ENCODE measurements around the gene EMCN. TPM values are rescaled to one million over a fixed set of nuclear protein-coding genes. Genes with fewer than 3 reads are reported as not detected.

The EMCN gene
- total RNA-seq, 1 experiment from 2014 or later: not detected

DNA sequence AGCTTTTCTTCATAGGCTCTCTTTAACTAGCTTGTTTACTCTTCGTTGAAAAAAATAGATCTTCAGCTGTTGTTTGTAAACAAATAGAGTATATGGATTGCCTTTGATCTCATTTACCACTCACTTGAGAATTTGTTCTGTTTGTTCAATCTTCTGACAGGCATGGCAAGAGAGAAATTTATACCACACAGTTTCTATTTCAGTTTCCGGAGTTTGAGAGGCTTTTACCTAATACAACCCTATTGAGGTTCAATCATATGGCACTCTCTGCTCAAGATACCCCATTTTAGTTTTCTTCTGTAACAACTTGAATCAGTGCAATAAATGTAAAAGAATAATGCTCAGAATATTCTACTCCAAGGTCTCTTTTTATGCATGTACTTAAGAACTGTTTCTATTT, 148.0 kb downstream of the EMCN start:
- peaks cover 4 to 9% of the 10 kb centered on the region in 2 experiments for H3K4me1 Mint-ChIP-seq
- H3K79me1 ChIP-seq (ENCODE audit: insufficient read depth, low read depth, low read length, poor library complexity, severe bottlenecking): no peaks in the 10 kb centered on the region
- no peaks in the 10 kb centered on the region for H3K27me3 ChIP-seq (ENCODE audit: insufficient read depth, low read length)
- DNase-seq: no peak
- H2BK5ac ChIP-seq (ENCODE audit: insufficient read length, low read length): no peak overlapping the region
- no peak overlapping the region for H2AK5ac ChIP-seq (ENCODE audit: insufficient read length, low read length)
- no peak overlapping the region for H3K18ac ChIP-seq (ENCODE audit: insufficient read length, low read depth, low read length)
- H3K4ac ChIP-seq (ENCODE audit: low read depth, low read length): no peak overlapping the region
- no peak overlapping the region for H2BK12ac ChIP-seq (ENCODE audit: insufficient read length, low read depth, low read length)
- no peak overlapping the region for H3K14ac ChIP-seq (ENCODE audit: insufficient read depth, low read length)
- no peak overlapping the region for H4K5ac ChIP-seq (ENCODE audit: insufficient read length, low read depth, low read length)
- no peaks in the 10 kb centered on the region for H3K36me3 Mint-ChIP-seq (ENCODE audit: insufficient read depth in 1 of 3, low read depth in 3 of 3)
- no peaks in the 10 kb centered on the region for H3K79me2 ChIP-seq (ENCODE audit: insufficient read depth, low read length)
- H4K91ac ChIP-seq (ENCODE audit: insufficient read length, low read depth, low read length): no peak overlapping the region
- no peak overlapping the region for H3K4me3 Mint-ChIP-seq
- no peak overlapping the region for H3K27ac Mint-ChIP-seq
- H3K23ac ChIP-seq (ENCODE audit: insufficient read length, low read depth, low read length): no peak overlapping the region
- no peaks in the 10 kb centered on the region for H3K9me3 ChIP-seq (ENCODE audit: control insufficient read depth, low read depth, low read length)
- no peak overlapping the region for H3K27ac ChIP-seq (ENCODE audit: insufficient read length, low read depth, low read length)
- no peak overlapping the region for H2AFZ ChIP-seq (ENCODE audit: low read length)
- H4K8ac ChIP-seq (replicated peaks; ENCODE audit: insufficient read length, low read depth, low read length): no peak overlapping the region
- H2BK20ac ChIP-seq (ENCODE audit: low read depth, low read length, poor library complexity, severe bottlenecking): no peak overlapping the region
- no peak overlapping the region for H2BK120ac ChIP-seq (ENCODE audit: low read depth, low read length, poor library complexity, severe bottlenecking)
- H3K27me3 Mint-ChIP-seq (ENCODE audit: low read depth): no peaks in the 10 kb centered on the region
- H3K4me1 ChIP-seq (ENCODE audit: insufficient read depth, low read length): no peaks in the 10 kb centered on the region
- WGBS (ENCODE audit: extremely low coverage, insufficient read length, low lambda C conversion rate): no CpG with 5 or more reads among the region's 2 CpGs
- no peak overlapping the region for H3T11ph ChIP-seq (ENCODE audit: low read length)
- H3K56ac ChIP-seq (ENCODE audit: insufficient read length, low read depth, low read length): no peak overlapping the region
- H4K20me1 ChIP-seq (ENCODE audit: control insufficient read depth, insufficient read depth, insufficient read length): no peaks in the 10 kb centered on the region
- no peak overlapping the region for H3K9ac ChIP-seq (ENCODE audit: extremely low read depth, insufficient read length, low read length)
- TF ChIP-seq, protein P1, sequence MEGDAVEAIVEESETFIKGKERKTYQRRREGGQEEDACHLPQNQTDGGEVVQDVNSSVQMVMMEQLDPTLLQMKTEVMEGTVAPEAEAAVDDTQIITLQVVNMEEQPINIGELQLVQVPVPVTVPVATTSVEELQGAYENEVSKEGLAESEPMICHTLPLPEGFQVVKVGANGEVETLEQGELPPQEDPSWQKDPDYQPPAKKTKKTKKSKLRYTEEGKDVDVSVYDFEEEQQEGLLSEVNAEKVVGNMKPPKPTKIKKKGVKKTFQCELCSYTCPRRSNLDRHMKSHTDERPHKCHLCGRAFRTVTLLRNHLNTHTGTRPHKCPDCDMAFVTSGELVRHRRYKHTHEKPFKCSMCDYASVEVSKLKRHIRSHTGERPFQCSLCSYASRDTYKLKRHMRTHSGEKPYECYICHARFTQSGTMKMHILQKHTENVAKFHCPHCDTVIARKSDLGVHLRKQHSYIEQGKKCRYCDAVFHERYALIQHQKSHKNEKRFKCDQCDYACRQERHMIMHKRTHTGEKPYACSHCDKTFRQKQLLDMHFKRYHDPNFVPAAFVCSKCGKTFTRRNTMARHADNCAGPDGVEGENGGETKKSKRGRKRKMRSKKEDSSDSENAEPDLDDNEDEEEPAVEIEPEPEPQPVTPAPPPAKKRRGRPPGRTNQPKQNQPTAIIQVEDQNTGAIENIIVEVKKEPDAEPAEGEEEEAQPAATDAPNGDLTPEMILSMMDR (conservative IDR thresholded peaks at IDR 0.05): no peak
- no peak overlapping the region for H3K4me2 ChIP-seq (ENCODE audit: insufficient read depth, insufficient read length, low read length)
- H2BK15ac ChIP-seq (ENCODE audit: low read depth, low read length): no peak overlapping the region
- H3K23me2 ChIP-seq (ENCODE audit: insufficient read length, low read depth, low read length, poor library complexity, severe bottlenecking): no peaks in the 10 kb centered on the region
- peaks cover 0 to 2% of the 10 kb centered on the region in 2 experiments; a peak in 2 of 5 replicates for H3K9me3 Mint-ChIP-seq

All from H9 (cell line).